Activated T-helper 2 cell treated with anti-CD3 and anti-CD28 coated beads, Interferon-gamma antibody, Interleukin-2, Interleukin-4, amounts not matched to agents 10 μg/mL and 5 μg/mL and 100 μg/mL, durations not matched to agents 14 hours and 24 hours and 36 hours (primary cell): ENCODE measurements around the gene ANKRD39. TPM values are rescaled to one million over a fixed set of nuclear protein-coding genes. Genes with fewer than 3 reads are reported as not detected.

ENCODE experiments used
- DNase-seq: peaks from one replicate; pipeline ENCODE4 v3.0.0; 2021; ENCODE audit warnings: low spot score
- H3K27ac Mint-ChIP-seq: one replicate; pipeline ENCODE4 v1.8.0; 2021; ENCODE audit warnings: mixed read lengths
- H3K27me3 Mint-ChIP-seq: one replicate; pipeline ENCODE4 v1.8.0; 2021; ENCODE audit warnings: low read depth, mixed read lengths
- H3K36me3 Mint-ChIP-seq: one replicate; pipeline ENCODE4 v1.8.0; 2021; ENCODE audit warnings: low read depth, mixed read lengths
- H3K4me1 Mint-ChIP-seq: one replicate; pipeline ENCODE4 v1.8.0; 2021; ENCODE audit warnings: low read depth, mixed read lengths
- H3K4me3 Mint-ChIP-seq: one replicate; pipeline ENCODE4 v1.8.0; 2021; ENCODE audit warnings: low read depth, mild to moderate bottlenecking, moderate library complexity, mixed read lengths
- H3K9me3 Mint-ChIP-seq: one replicate; pipeline ENCODE4 v1.8.0; 2021; ENCODE audit warnings: mixed read lengths
- intact Hi-C: fragments of 100-400 bp; cut with micrococcal nuclease; formaldehyde crosslinking; loops from one replicate; pipeline ENCODE4 v1.15.1; 2023
- total RNA-seq: library from RNA; stranded (reverse); gene quantifications from 2 replicates; pipeline ENCODE4 v1.2.3, GENCODE V29; 2022

Gene ANKRD39
- total RNA-seq, 1 donor from 2014 or later = 39.2 TPM

DNA sequence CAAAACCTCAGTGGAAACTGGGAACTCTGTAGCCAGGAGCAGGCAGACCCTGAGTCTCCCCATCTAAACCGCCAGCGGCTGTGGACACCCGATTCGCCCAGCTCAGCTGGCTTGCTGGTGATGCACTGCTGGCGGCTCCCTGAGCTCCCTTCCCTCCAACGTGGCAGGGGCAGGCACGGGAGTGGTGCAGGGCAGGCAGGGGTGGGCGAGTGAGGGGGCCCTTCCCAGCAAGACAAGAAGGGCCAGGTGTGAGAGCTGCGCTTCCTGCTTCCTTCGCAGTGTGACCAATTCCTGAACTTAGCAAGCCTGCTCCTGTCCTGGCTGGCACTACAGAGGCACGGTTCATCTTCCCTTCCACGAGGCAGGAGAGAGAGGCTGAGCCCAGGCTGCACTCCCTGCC is 24.4 kb upstream of the ANKRD39 start:
- no peaks in the 10 kb centered on the region for H3K9me3 Mint-ChIP-seq
- no peak for DNase-seq
- intact Hi-C loops = no loop called here
- H3K36me3 Mint-ChIP-seq = no peaks in the 10 kb centered on the region
- H3K27ac Mint-ChIP-seq = no peak overlapping the region
- no peak overlapping the region for H3K4me3 Mint-ChIP-seq
- H3K27me3 Mint-ChIP-seq = peaks cover under 1% of the 10 kb centered on the region
- no peaks in the 10 kb centered on the region for H3K4me1 Mint-ChIP-seq

GRCh38 chr2:96881349-96882195 is 23.8 kb upstream of the ANKRD39 start:
- Mint-ChIP-seq H3K4me3 (no peak overlapping the region), H3K27ac (no peak overlapping the region), H3K36me3 (no peaks in the 10 kb centered on the region), H3K4me1 (no peaks in the 10 kb centered on the region), H3K9me3 (no peaks in the 10 kb centered on the region), H3K27me3 (no peaks in the 10 kb centered on the region)
- intact Hi-C loops = no loop called here
- DNase-seq = no peak

GRCh38 chr2:96880891-96881273 is 23.1 kb upstream of the ANKRD39 start:
- no peak for DNase-seq
- H3K4me1 Mint-ChIP-seq = peaks cover 2% of the 10 kb centered on the region
- intact Hi-C loops = no loop called here
- H3K27me3 Mint-ChIP-seq = no peaks in the 10 kb centered on the region
- no peak overlapping the region for H3K27ac Mint-ChIP-seq
- H3K36me3 Mint-ChIP-seq = no peaks in the 10 kb centered on the region
- H3K9me3 Mint-ChIP-seq = no peaks in the 10 kb centered on the region
- H3K4me3 Mint-ChIP-seq = no peak overlapping the region

DNA sequence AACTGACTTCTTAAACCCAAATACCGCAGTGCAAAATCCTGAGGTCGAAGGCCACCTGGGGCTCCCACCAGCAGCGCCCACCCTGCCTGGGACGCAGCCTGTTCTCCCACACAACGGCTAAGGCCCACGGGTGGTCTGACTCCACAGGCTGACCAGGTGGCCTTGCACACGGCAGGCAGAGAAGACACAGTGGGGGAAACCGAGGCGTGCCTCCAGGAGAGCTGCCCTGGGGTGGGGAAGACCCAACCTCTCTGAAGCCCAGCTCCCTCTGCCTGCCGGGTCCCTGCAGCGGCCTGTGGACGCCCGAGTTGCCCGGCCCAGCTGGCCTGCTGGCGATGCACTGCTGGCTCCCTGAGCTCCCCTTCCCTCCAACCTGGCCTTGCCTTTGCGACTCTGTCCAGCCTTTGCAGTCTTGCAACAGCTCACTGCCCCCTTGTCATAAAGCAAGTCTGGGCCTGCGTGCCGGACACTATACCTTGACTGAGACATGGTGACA is 21.8 kb upstream of the ANKRD39 start:
- Mint-ChIP-seq H3K9me3 (no peaks in the 10 kb centered on the region), H3K27ac (no peak overlapping the region), H3K4me1 (peaks cover 2% of the 10 kb centered on the region), H3K36me3 (no peaks in the 10 kb centered on the region), H3K4me3 (no peak overlapping the region), H3K27me3 (peaks cover 1% of the 10 kb centered on the region)
- intact Hi-C loops = no loop called here
- DNase-seq = no peak

DNA sequence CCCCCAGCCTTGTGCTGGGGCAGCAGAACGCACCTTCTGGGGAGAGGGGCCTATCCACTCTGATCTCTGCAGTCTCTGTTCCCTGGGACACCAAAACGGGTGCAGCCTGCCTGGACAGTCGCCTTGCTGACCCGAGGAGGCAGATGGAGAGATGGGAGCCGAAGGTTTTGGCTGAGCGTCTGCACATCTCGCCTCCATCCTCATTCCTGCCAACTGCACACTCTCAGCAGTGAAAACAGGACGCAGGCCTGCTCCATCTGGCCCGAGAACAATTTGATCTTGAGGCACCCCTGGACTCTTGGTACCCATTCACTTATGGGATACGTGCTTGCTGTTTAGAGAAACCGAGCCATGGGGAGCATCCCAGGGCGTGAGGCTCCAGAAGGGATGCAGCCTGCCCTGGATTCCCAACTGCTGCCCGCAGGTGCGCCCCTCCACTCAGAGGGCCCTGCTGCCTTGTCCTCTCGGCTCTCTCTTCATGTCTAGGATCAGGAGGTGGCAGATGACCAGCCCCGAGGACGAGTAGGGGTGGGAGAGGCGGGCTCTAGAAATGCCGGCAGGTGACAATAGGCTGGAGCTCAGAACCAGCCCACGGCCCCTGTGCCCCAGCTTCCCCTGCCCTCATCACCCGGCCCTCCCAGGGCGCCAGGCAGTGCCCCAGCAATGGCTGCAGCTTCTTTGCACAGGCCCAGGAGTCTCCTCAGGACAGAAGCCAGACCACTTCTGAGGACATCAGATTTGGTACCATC is 21.2 kb upstream of the ANKRD39 start:
- Mint-ChIP-seq H3K4me3 (no peak overlapping the region), H3K4me1 (peaks cover 6% of the 10 kb centered on the region), H3K27ac (no peak overlapping the region), H3K9me3 (no peaks in the 10 kb centered on the region), H3K27me3 (peaks cover 1% of the 10 kb centered on the region), H3K36me3 (no peaks in the 10 kb centered on the region)
- intact Hi-C loops = no loop called here
- no peak for DNase-seq

GRCh38 chr2:96878171-96878570 is 20.4 kb upstream of the ANKRD39 start:
- H3K9me3 Mint-ChIP-seq = no peaks in the 10 kb centered on the region
- no peak overlapping the region for H3K27ac Mint-ChIP-seq
- intact Hi-C loops = no loop called here
- no peak overlapping the region for H3K4me3 Mint-ChIP-seq
- peaks cover 8% of the 10 kb centered on the region for H3K4me1 Mint-ChIP-seq
- no peaks in the 10 kb centered on the region for H3K36me3 Mint-ChIP-seq
- H3K27me3 Mint-ChIP-seq = peaks cover 1% of the 10 kb centered on the region
- DNase-seq = no peak

DNA sequence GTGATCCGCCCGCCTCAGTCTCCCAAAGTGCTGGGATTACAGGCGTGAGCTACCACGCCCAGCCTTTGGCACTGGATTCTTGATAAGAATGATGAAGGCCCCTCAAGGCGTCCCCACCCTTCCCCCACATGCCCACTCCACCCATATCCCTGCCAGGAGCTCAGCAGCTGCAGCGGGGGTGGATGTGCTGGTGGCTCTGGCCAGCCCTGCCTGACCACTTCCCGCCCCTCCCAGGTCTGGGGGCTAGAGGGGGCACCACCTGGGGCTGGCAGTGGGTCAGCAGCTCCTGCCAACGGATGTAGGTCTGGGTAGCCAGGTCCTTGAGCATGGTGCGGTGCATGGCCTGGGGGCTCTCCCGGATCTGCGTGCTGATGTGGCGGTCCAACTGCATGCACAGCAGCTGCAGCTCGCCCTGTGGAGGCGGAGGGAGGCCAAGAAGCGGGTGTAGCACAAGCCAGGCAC is 19.8 kb upstream of the ANKRD39 start:
- no peak for DNase-seq
- Mint-ChIP-seq H3K4me3 (no peak overlapping the region), H3K36me3 (no peaks in the 10 kb centered on the region), H3K27me3 (peaks cover 1% of the 10 kb centered on the region), H3K4me1 (peaks cover 10% of the 10 kb centered on the region), H3K27ac (no peak overlapping the region), H3K9me3 (no peaks in the 10 kb centered on the region)
- intact Hi-C loops = no loop called here

GRCh38 chr2:96877042-96877451 is 19.2 kb upstream of the ANKRD39 start:
- intact Hi-C loops = no loop called here
- H3K4me1 Mint-ChIP-seq = peaks cover 10% of the 10 kb centered on the region
- H3K9me3 Mint-ChIP-seq = no peaks in the 10 kb centered on the region
- DNase-seq = no peak
- H3K4me3 Mint-ChIP-seq = no peak overlapping the region
- no peaks in the 10 kb centered on the region for H3K36me3 Mint-ChIP-seq
- H3K27ac Mint-ChIP-seq = no peak overlapping the region
- H3K27me3 Mint-ChIP-seq = peaks cover 1% of the 10 kb centered on the region

DNA sequence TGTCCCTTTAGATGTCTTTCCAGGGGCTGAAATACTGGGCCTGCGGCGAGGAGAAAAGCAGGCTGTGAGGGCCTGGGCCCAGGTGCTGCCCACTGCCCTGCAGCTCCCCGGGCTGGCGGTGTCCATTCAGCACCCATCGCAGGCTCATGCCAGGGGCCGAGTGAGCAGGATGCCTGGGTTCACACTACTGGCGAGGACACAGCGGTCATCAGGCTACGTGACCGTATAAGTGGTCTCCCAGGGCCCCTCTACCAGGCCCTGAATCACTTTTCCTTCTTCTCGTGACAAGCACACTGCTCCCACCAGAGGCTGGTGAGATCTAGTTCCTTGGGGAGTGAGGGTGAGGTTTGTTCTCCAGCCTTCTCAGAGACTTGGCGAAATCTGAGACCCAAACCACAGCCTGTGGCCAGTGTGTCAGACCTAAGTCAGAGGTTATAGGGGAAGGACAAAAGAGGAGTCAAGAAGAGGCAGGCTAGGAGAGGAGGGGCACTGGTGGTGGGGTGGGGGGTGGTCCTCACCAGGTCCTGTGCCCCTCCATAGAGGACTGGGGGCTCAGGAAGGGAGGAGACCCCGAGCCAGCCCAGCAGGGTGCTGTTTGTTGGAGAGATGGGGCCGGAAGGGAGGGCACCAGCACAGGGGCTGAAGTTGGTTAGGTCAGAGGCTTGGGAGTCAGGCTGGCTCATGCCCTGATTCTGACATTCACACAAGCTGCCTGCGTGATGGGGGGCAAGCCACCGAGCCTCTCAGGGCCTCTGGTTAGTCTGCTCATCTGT is 18.6 kb upstream of the ANKRD39 start:
- Mint-ChIP-seq H3K36me3 (no peaks in the 10 kb centered on the region), H3K4me1 (peaks cover 10% of the 10 kb centered on the region), H3K27me3 (peaks cover 1% of the 10 kb centered on the region), H3K4me3 (no peak overlapping the region), H3K27ac (no peak overlapping the region), H3K9me3 (no peaks in the 10 kb centered on the region)
- intact Hi-C loops = no loop called here
- DNase-seq = no peak

DNA sequence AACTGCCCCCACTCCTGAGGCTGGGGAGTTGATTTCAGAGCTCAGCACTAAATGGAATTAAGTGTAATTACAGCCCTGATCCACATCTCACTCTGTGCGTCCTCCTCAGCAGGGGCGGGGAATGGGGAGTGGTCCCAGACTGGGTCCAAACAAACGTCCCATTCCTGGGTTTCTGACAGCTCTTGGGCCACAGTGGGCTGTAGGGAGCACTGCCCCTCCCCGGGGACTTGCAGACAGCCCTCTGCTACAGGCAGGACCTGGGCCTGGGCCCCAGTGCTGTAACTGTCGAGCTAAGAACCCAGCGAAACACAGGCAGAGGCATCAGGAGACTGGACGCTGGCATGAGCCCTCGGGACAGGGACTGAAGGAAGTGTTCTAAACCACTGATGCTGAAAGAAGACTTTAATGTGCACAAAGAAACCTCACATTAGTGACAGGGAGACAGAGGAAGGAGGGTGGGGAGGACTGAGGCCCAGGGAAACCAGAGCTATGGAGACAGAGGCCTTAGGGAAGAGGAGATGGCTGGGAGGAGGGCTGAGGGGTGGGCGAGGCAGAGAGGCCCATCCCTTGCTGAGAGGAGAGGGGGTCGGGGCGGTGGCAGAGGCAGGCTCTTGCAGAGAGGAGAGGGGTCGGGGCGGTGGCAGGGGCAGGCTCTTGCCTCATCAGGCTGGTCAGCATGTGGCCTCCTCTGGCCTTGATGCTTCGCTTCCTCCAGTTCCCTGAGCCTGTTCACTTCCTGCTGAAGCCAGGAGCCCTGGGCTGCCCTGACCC is 17.9 kb upstream of the ANKRD39 start:
- H3K4me1 Mint-ChIP-seq = peaks cover 13% of the 10 kb centered on the region
- no peak overlapping the region for H3K27ac Mint-ChIP-seq
- H3K36me3 Mint-ChIP-seq = no peaks in the 10 kb centered on the region
- peaks cover 5% of the 10 kb centered on the region for H3K27me3 Mint-ChIP-seq
- intact Hi-C loops = no loop called here
- no peaks in the 10 kb centered on the region for H3K9me3 Mint-ChIP-seq
- DNase-seq = no peak
- no peak overlapping the region for H3K4me3 Mint-ChIP-seq

GRCh38 chr2:96874198-96874831 is 16.5 kb upstream of the ANKRD39 start:
- Mint-ChIP-seq H3K27me3 (peaks cover 7% of the 10 kb centered on the region), H3K36me3 (no peaks in the 10 kb centered on the region), H3K4me3 (no peak overlapping the region), H3K4me1 (peaks cover 16% of the 10 kb centered on the region), H3K27ac (no peak overlapping the region), H3K9me3 (no peaks in the 10 kb centered on the region)
- intact Hi-C loops = loop anchor here (5.0 kb wide), 1 partner anchor 88 kb away; no protein-coding TSS in a partner anchor
- DNase-seq = no peak
